CD4-positive, alpha-beta T cell (primary cell): ENCODE data around the gene AOAH. TPM values are rescaled to one million over a fixed set of nuclear protein-coding genes. Genes with fewer than 3 reads are reported as not detected.

ENCODE experiments used
- ATAC-seq: fragments of 200-7000 bp; cut with Tn5 transposase; one replicate; pipeline ENCODE4 v1.10.0; 2022; ENCODE audit warnings: mild to moderate bottlenecking; ENCODE audit not compliant: poor library complexity
- CTCF ChIA-PET: fragments of 350-600 bp; sonication (Branson Sonifier 250); formaldehyde crosslinking; loops from one replicate; lab custom pipeline; 2021; ENCODE audit warnings: antibody characterized with exemption, inconsistent platforms; lab: Charles Lee
- POLR2A ChIA-PET: fragments of 350-600 bp; sonication (Branson Sonifier 250); formaldehyde crosslinking; loops from one replicate; lab custom pipeline; 2021; ENCODE audit warnings: antibody characterized with exemption, inconsistent platforms; lab: Charles Lee
- DNase-seq, 14 experiments: peaks; one replicate each; pipeline ENCODE4 v3.0.0-alpha.2; 2013 to 2020; ENCODE audit warnings: mixed read lengths in 2 of 14
- H3K27ac ChIP-seq, 2 donors: one replicate each; pipeline versions ENCODE4 v1.5.1 to v1.7.0; 2013; ENCODE audit warnings: low read length in 2 of 2, low read depth in 1 of 2, mild to moderate bottlenecking in 1 of 2
- H3K27me3 ChIP-seq, 2 experiments: 1 replicate in 1 of 2; 2 replicates in 1 of 2; pipeline versions ENCODE4 v1.6.1 to v1.7.0; 2013; ENCODE audit warnings: low read length in 2 of 2, control low read depth in 1 of 2, mild to moderate bottlenecking in 1 of 2, moderate library complexity in 1 of 2; ENCODE audit not compliant: insufficient read depth in 2 of 2, control insufficient read depth in 1 of 2
- H3K36me3 ChIP-seq: one replicate; pipeline ENCODE4 v1.6.1; 2013; ENCODE audit warnings: low read length, control low read depth; ENCODE audit not compliant: insufficient read depth
- H3K4me1 ChIP-seq: one replicate; pipeline ENCODE4 v1.6.1; 2013; ENCODE audit warnings: low read length, control low read depth; ENCODE audit not compliant: insufficient read depth
- H3K4me3 ChIP-seq: one replicate; pipeline ENCODE4 v1.5.1; 2013; ENCODE audit warnings: mild to moderate bottlenecking, low read length, moderate library complexity
- H3K9me3 ChIP-seq, 2 experiments: 1 replicate in 1 of 2; 2 replicates in 1 of 2; pipeline versions ENCODE4 v1.6.1 to v1.7.0; 2013; ENCODE audit warnings: low read length in 2 of 2, mild to moderate bottlenecking in 2 of 2, control low read depth in 1 of 2, moderate library complexity in 1 of 2; ENCODE audit not compliant: control insufficient read depth in 1 of 2, insufficient read depth in 1 of 2
- H3K27ac Mint-ChIP-seq: one replicate; pipeline ENCODE4 v1.8.0; 2020; ENCODE audit warnings: mixed read lengths
- H3K27me3 Mint-ChIP-seq: one replicate; pipeline ENCODE4 v1.8.0; 2021; ENCODE audit warnings: mixed read lengths
- H3K36me3 Mint-ChIP-seq: one replicate; pipeline ENCODE4 v1.8.0; 2021; ENCODE audit warnings: low read depth, mixed read lengths
- H3K4me1 Mint-ChIP-seq: one replicate; pipeline ENCODE4 v1.8.0; 2021; ENCODE audit warnings: low read depth, mixed read lengths
- H3K4me3 Mint-ChIP-seq: one replicate; pipeline ENCODE4 v1.8.0; 2020; ENCODE audit warnings: mild to moderate bottlenecking, mixed read lengths
- H3K9me3 Mint-ChIP-seq: one replicate; pipeline ENCODE4 v1.8.0; 2020; ENCODE audit warnings: mixed read lengths
- intact Hi-C, 2 experiments: fragments of 100-400 bp; cut with DNase I in 1 of 2; cut with micrococcal nuclease in 1 of 2; formaldehyde crosslinking; loops; one replicate each; pipeline versions ENCODE4 v1.15.1 to v1.9.0; 2023 to 2025; cut with DNase I, micrococcal nuclease
- total RNA-seq, 174 experiments: library from RNA in 2 of 174; stranded (reverse) in 2 of 174; gene quantifications; one replicate each; pipeline ENCODE4 v1.2.3 and lab custom pipeline; 2021 to 2026
- TF ChIP-seq, protein P1 (sequence below): fragments of 200-600 bp; IDR thresholded peaks from one replicate; pipeline ENCODE4 v1.8.0; 2022; ENCODE audit warnings: antibody characterized with exemption, mild to moderate bottlenecking

AOAH gene
- total RNA-seq, 2 experiments from 2014 or later: 27.5 to 30.3 TPM

DNA sequence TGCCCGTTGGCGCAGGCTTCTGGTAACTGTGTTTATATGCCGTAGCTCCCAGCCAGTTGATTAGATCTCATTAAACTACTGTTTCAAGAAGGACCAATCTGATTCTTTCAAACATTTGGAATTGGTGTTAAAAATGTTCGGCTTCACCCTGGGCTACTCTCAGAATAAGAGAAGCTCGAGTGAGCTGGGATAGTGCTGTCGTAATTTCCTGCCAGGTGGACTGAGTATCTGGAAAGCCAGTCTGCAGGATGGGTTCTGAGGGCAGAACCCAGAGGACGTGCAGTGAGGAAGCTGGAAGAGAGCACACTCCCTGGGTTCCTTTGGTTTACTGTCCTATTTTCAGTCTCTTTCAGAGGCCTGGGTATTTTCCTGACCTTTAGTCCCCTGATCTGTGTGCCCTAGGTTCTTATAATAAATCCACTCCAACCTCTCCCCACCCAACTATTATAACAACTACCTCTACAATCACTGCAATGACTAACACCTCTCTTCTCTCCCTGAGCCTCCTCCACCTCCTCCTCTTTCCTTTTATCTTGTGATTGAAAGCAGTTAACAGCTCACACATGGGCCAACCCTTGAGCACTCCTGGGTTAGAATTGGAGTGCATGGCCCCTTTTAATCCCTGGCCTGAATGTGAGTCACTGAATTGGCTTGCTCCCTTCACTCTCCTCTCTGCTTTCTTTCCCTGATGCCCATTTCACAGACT is 63.0 kb downstream of the AOAH start:
- H3K27ac ChIP-seq: no peak overlapping the region
- H3K4me3 ChIP-seq: no peak overlapping the region
- H3K4me3 Mint-ChIP-seq: no peak overlapping the region
- no peak overlapping the region for H3K27ac Mint-ChIP-seq
- peaks cover 50% of the 10 kb centered on the region for H3K36me3 Mint-ChIP-seq
- peaks cover 5% of the 10 kb centered on the region for H3K4me1 ChIP-seq
- H3K27me3 Mint-ChIP-seq: no peaks in the 10 kb centered on the region
- no peaks in the 10 kb centered on the region for H3K9me3 ChIP-seq
- TF ChIP-seq, protein P1, sequence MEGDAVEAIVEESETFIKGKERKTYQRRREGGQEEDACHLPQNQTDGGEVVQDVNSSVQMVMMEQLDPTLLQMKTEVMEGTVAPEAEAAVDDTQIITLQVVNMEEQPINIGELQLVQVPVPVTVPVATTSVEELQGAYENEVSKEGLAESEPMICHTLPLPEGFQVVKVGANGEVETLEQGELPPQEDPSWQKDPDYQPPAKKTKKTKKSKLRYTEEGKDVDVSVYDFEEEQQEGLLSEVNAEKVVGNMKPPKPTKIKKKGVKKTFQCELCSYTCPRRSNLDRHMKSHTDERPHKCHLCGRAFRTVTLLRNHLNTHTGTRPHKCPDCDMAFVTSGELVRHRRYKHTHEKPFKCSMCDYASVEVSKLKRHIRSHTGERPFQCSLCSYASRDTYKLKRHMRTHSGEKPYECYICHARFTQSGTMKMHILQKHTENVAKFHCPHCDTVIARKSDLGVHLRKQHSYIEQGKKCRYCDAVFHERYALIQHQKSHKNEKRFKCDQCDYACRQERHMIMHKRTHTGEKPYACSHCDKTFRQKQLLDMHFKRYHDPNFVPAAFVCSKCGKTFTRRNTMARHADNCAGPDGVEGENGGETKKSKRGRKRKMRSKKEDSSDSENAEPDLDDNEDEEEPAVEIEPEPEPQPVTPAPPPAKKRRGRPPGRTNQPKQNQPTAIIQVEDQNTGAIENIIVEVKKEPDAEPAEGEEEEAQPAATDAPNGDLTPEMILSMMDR: no peak
- DNase-seq (no peak), ATAC-seq (no peak)
- CTCF ChIA-PET: no interaction called here
- no peaks in the 10 kb centered on the region for H3K9me3 Mint-ChIP-seq
- H3K36me3 ChIP-seq: peaks cover 4% of the 10 kb centered on the region
- intact Hi-C loops: no loop called here
- peaks cover 13% of the 10 kb centered on the region for H3K4me1 Mint-ChIP-seq
- POLR2A ChIA-PET: no interaction called here
- H3K27me3 ChIP-seq: no peaks in the 10 kb centered on the region

DNA sequence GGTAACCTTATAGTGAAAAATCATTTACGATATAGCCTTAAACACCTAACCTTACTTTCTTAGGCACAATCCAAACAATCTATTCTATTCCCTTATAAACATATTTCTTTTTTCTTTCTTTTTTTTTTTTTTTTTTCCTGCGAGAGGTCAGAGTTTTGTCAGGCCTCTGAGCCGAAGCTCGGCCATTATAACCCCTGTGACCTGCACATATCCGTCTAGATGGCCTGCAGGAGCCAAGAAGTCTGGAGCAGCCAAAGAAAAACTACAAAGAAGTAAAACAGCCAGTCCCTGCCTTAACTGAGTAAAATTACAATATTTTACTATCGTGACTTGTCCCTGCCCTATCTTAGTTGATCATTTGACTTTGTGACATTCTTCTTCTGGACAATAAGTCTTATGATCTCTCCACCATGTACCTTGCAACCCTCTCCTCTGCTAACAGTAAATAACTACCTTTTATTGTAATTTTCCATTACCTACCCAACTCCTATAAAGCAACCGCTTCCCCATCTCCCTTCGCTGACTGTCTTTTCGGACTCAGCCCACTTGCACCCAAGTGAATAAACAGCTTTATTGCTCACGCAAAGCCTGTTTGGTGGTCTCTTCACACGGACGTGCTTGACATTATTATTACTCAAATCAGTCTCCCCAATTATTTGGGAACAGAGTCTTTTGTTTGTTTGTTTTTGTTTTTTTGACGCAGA is 64.5 kb downstream of the AOAH start:
- H3K4me3 ChIP-seq: no peak overlapping the region
- TF ChIP-seq, protein P1: no peak
- Mint-ChIP-seq H3K4me1 (peaks cover 21% of the 10 kb centered on the region), H3K36me3 (peaks cover 52% of the 10 kb centered on the region), H3K27ac (no peak overlapping the region), H3K4me3 (no peak overlapping the region), H3K9me3 (no peaks in the 10 kb centered on the region), H3K27me3 (no peaks in the 10 kb centered on the region)
- DNase-seq (no peak), ATAC-seq (no peak)
- H3K27ac ChIP-seq: no peak overlapping the region
- POLR2A ChIA-PET: interaction anchor here (1.7 kb wide), 1 partner anchor 20 kb away, joined by 9 read pairs; no protein-coding TSS in a partner anchor
- CTCF ChIA-PET: interaction anchor here (0.7 kb wide), 1 partner anchor 51 kb away, joined by 4 read pairs; no protein-coding TSS in a partner anchor
- intact Hi-C loops: no loop called here
- no peaks in the 10 kb centered on the region for H3K27me3 ChIP-seq
- H3K36me3 ChIP-seq: peaks cover 4% of the 10 kb centered on the region
- H3K9me3 ChIP-seq: no peaks in the 10 kb centered on the region
- peaks cover 5% of the 10 kb centered on the region for H3K4me1 ChIP-seq

DNA sequence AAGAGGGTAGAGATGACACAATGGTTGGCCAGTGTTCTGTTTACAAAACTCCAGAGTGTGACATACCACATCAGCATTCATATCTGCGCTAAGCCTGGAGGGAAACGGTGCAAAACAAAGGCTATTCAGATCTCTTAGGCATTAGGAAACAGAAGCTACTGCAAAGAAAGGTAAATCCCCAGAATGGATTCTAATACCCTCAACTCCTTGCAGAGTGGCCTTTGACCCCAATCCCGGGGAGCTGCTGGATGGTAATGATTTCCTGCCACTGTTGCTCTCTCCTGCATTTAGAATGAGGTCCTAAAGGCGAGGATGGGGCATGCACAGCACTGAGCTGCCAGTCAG is 65.2 kb downstream of the AOAH start:
- no peaks in the 10 kb centered on the region for H3K27me3 Mint-ChIP-seq
- ChIA-PET CTCF (no interaction called here), POLR2A (interaction anchor here (1.7 kb wide), 1 partner anchor 19 kb away, joined by 9 read pairs; no protein-coding TSS in a partner anchor)
- H3K4me3 Mint-ChIP-seq: no peak overlapping the region
- Histone ChIP-seq H3K36me3 (peaks cover 4% of the 10 kb centered on the region), H3K27me3 (no peaks in the 10 kb centered on the region), H3K9me3 (no peaks in the 10 kb centered on the region), H3K4me3 (no peak overlapping the region), H3K4me1 (peaks cover 5% of the 10 kb centered on the region), H3K27ac (no peak overlapping the region)
- DNase-seq: no peak
- no peak for ATAC-seq
- H3K4me1 Mint-ChIP-seq: peaks cover 26% of the 10 kb centered on the region
- TF ChIP-seq, protein P1: no peak
- H3K27ac Mint-ChIP-seq: no peak overlapping the region
- no peaks in the 10 kb centered on the region for H3K9me3 Mint-ChIP-seq
- intact Hi-C loops: no loop called here
- peaks cover 52% of the 10 kb centered on the region for H3K36me3 Mint-ChIP-seq
